Gastrocnemius medialis (tissue), 4 donors: Measurements from ENCODE around the gene HTRA3. TPM values are rescaled to one million over a fixed set of nuclear protein-coding genes. Genes with fewer than 3 reads are reported as not detected.

ENCODE experiments used
- ATAC-seq, 2 donors: fragments of 150-250 bp; one replicate each; pipeline ENCODE4 v1.9.1; 2016
- DNase-seq, 2 donors: peaks; one replicate each; pipeline ENCODE4 v3.0.0-alpha.2; 2019
- H3K27ac ChIP-seq, 4 donors: fragments of 200-600 bp; sonication (generic); 1 replicate in 1 of 4; 2 replicates in 3 of 4; pipeline ENCODE4 v1.5.1; 2016 to 2018; ENCODE audit warnings: mild to moderate bottlenecking in 2 of 4, moderate library complexity in 1 of 4
- H3K27me3 ChIP-seq, 3 donors: fragments of 200-600 bp; sonication (generic) in 2 of 3; 1 replicate in 1 of 3; 2 replicates in 2 of 3; pipeline versions ENCODE4 v1.5.1 to v1.6.0; 2016 to 2019; ENCODE audit warnings: mild to moderate bottlenecking in 1 of 3, moderate library complexity in 1 of 3
- H3K36me3 ChIP-seq, 2 donors: fragments of 200-600 bp; sonication (generic) in 1 of 2; one replicate each; pipeline ENCODE4 v1.5.1; 2017 to 2018
- H3K4me1 ChIP-seq, 2 donors: fragments of 200-600 bp; sonication (generic) in 1 of 2; one replicate each; pipeline ENCODE4 v1.5.1; 2016 to 2017; ENCODE audit warnings: mild to moderate bottlenecking in 2 of 2
- H3K4me3 ChIP-seq, 4 donors: fragments of 200-600 bp; sonication (generic) in 3 of 4; 1 replicate in 1 of 4; 2 replicates in 3 of 4; pipeline ENCODE4 v1.5.1; 2016 to 2019; ENCODE audit warnings: mild to moderate bottlenecking in 2 of 4
- H3K9me3 ChIP-seq, 3 donors: fragments of 200-600 bp; sonication (generic) in 2 of 3; 1 replicate in 1 of 3; 2 replicates in 2 of 3; pipeline ENCODE4 v1.5.1; 2016 to 2019
- CTCF ChIP-seq, 5 experiments: fragments of 450-650 bp in 3 of 5; fragments of 200-600 bp in 2 of 5; sonication (generic) in 2 of 5; IDR thresholded peaks in 4 of 5; conservative IDR thresholded peaks in 1 of 5; 1 replicate in 4 of 5; 2 replicates in 1 of 5; pipeline ENCODE4 v1.5.1; 2016 to 2019; ENCODE audit warnings: antibody characterized with exemption in 5 of 5, mild to moderate bottlenecking in 3 of 5, moderate library complexity in 3 of 5
- POLR2A ChIP-seq, 2 donors: fragments of 450-650 bp; IDR thresholded peaks; one replicate each; pipeline ENCODE4 v1.6.1; 2017; ENCODE audit warnings: antibody characterized with exemption in 2 of 2, mild to moderate bottlenecking in 2 of 2, moderate library complexity in 2 of 2
- in situ Hi-C, 4 donors: fragments of 200-750 bp; cut with MboI; loops; one replicate each; pipeline versions ENCODE4 v1.15.0 to v1.8.0; 2017; ENCODE audit warnings: low sequenced_read_pairs in 4 of 4
- intact Hi-C: fragments of 100-400 bp; cut with DNase I; formaldehyde crosslinking; loops from one replicate; pipeline ENCODE4 v1.15.1; 2023; ENCODE audit warnings: low total_unique reads
- total RNA-seq, 4 donors: library from RNA; depleted of rRNA; stranded (reverse); fragments of >200 nt; gene quantifications; one replicate each; pipeline versions ENCODE4 v1.1.0 to v1.2.3, GENCODE V29; 2016

HTRA3 gene
- total RNA-seq, 4 donors from 2014 or later: 8.4 to 22.2 (median 16.0) TPM

DNA sequence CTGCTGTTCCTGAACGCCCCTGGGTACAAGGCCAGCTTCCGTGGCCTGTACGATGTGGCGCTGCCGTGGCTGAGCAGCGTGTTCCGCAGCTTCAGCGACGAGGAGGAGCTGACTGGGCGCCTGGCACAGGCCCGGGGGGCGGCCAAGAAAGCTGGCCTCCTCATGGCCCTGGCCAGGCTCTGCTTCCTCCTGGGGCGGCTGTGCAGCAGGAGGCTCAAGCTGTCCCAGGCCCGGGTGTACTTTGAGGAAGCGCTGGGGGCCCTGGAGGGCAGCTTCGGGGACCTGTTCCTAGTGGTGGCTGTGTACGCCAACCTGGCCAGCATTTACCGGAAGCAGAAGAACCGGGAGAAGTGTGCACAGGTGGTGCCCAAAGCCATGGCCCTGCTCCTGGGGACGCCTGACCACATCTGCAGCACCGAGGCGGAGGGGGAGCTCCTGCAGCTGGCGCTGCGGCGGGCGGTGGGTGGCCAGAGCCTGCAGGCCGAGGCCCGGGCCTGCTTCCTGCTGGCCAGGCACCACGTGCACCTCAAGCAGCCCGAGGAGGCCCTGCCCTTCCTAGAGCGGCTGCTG, 42.3 kb upstream of the HTRA3 start:
- intact Hi-C loops (no loop called here), in situ Hi-C loops (no loop called here)
- DNase-seq: no peak
- Histone ChIP-seq H3K9me3 (no peaks in the 10 kb centered on the region), H3K4me3 (no peak overlapping the region), H3K27ac (no peak overlapping the region), H3K27me3 (no peaks in the 10 kb centered on the region), H3K36me3 (no peaks in the 10 kb centered on the region), H3K4me1 (peaks cover 14% of the 10 kb centered on the region in 2 donors)
- no peak for ATAC-seq
- TF ChIP-seq POLR2A (IDR thresholded peaks at IDR 0.05): no peak
- no peak for TF ChIP-seq CTCF (IDR thresholded peaks at IDR 0.05 in 4 of 5, conservative IDR thresholded peaks at IDR 0.05 in 1 of 5)

DNA sequence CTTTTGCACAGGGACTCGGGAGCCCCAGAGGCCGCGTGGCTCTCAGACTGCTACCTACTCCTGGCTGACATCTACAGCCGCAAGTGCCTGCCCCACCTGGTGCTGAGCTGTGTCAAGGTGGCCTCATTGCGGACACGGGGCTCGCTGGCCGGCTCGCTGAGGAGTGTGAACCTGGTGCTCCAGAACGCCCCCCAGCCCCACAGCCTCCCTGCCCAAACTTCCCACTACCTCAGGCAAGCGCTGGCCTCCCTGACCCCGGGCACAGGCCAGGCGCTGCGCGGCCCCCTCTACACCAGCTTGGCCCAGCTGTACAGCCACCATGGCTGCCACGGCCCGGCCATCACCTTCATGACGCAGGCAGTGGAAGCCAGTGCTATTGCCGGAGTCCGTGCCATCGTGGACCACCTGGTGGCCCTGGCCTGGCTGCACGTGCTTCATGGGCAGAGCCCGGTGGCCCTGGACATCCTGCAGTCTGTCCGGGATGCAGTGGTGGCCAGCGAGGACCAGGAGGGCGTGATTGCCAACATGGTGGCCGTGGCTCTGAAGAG, 41.7 kb upstream of the HTRA3 start:
- DNase-seq (no peak), ATAC-seq (no peak)
- peaks cover 14% of the 10 kb centered on the region in 2 donors for H3K4me1 ChIP-seq
- H3K9me3 ChIP-seq: no peaks in the 10 kb centered on the region
- H3K4me3 ChIP-seq: no peak overlapping the region
- no peak for TF ChIP-seq CTCF (IDR thresholded peaks at IDR 0.05 in 4 of 5, conservative IDR thresholded peaks at IDR 0.05 in 1 of 5)
- in situ Hi-C loops: no loop called here
- intact Hi-C loops: no loop called here
- H3K36me3 ChIP-seq: no peaks in the 10 kb centered on the region
- H3K27me3 ChIP-seq: no peaks in the 10 kb centered on the region
- H3K27ac ChIP-seq: peak overlapping the region; percentile 65 to 83 (median 80)

DNA sequence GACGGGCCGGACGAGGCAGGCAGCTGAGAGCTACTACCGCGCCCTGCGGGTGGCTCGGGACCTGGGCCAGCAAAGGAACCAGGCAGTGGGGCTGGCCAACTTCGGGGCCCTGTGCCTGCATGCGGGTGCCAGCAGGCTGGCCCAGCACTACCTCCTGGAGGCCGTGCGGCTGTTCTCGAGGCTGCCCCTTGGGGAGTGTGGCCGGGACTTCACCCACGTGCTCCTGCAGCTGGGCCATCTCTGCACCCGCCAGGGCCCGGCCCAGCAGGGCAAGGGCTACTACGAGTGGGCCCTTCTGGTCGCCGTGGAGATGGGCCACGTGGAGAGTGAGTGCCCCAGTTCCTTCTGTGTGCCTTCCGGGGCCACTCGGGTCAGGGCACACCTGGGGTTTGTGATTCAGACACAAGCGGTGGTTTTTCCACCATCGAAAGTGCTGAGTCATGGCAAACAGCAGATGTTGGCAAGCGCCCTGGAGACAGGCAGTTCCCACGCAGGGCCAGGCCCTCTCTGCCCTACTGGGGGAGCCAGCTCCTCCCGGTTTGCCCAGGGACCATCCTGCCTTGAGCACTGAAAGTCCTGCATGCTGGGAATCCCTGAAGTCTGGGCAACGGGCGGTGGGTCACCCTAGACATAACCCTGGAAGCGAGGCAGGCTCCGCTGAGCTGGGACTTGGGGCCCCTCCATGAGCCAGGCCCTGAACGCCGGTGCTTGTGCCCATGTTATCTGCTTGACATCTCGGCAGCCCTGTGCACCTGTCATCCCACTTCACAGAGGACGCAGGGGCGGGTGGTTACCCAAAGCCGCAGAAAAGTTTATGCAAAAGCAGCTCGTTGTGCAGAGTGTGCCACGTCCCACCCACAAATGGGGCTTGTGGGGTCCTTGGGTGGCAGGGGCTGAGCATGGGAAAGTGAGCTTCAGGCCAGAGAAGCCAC, 41.0 kb upstream of the HTRA3 start:
- in situ Hi-C loops: no loop called here
- H3K4me3 ChIP-seq: peak overlapping the region in 1 of 4 donors; percentile 3
- H3K4me1 ChIP-seq: peaks cover 14% of the 10 kb centered on the region in 2 donors
- no peaks in the 10 kb centered on the region for H3K27me3 ChIP-seq
- ATAC-seq (peak; percentile 91 to 93), DNase-seq (peak; percentile 77 to 86)
- H3K36me3 ChIP-seq: no peaks in the 10 kb centered on the region
- TF ChIP-seq POLR2A (IDR thresholded peaks at IDR 0.05): no peak
- TF ChIP-seq CTCF (IDR thresholded peaks at IDR 0.05 in 4 of 5, conservative IDR thresholded peaks at IDR 0.05 in 1 of 5): no peak
- H3K27ac ChIP-seq: peak overlapping the region; percentile 65 to 83 (median 80)
- no peaks in the 10 kb centered on the region for H3K9me3 ChIP-seq
- intact Hi-C loops: no loop called here

DNA sequence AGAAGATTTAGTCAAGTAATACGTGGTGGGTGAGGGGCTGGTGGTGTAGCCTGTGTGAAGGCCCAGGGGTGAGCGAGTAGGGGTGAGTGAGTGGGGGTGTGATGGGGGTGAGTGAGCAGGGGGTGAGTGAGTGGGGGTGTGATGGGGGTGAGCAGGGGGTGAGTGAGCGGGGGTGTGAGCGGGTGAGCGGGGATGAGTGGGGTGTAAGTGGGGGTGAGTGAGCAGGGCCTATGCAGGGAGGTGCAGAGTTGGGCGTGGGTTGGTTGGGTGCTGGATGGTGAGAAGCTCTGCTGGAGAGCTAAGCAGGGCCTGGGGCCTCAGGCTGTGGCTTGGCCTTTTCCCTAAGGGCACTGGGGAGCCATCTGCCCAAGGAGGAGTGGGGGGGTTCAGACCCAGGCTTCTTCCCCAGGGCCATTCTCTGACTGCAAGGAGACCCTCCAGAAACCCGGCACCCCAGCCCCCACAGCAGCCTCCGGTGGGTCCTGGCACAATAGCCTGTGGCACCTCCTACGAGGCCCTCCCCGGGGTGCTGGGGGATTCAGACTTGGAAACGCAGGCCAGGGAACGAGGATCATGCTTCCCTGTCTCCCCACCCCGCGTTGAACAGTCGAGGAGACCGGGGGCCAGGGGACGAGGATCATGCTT, 40.1 kb upstream of the HTRA3 start:
- H3K4me1 ChIP-seq: peaks cover 14% of the 10 kb centered on the region in 2 donors
- TF ChIP-seq CTCF (IDR thresholded peaks at IDR 0.05 in 4 of 5, conservative IDR thresholded peaks at IDR 0.05 in 1 of 5) (no peak), POLR2A (IDR thresholded peaks at IDR 0.05) (no peak)
- ATAC-seq (no peak), DNase-seq (no peak)
- peak overlapping the region in 3 of 4 donors; percentile 65 to 83 (median 82) for H3K27ac ChIP-seq
- in situ Hi-C loops (no loop called here), intact Hi-C loops (no loop called here)
- no peaks in the 10 kb centered on the region for H3K9me3 ChIP-seq
- H3K36me3 ChIP-seq: no peaks in the 10 kb centered on the region
- no peaks in the 10 kb centered on the region for H3K27me3 ChIP-seq
- no peak overlapping the region for H3K4me3 ChIP-seq
